Effector CD8-positive, alpha-beta T cell (primary cell): ENCODE results near the gene PDP2.

ENCODE experiments used
- DNase-seq: peaks from one replicate; lab custom pipeline; 2025; lab: John Stamatoyannopoulos, UW

PDP2 gene

DNA sequence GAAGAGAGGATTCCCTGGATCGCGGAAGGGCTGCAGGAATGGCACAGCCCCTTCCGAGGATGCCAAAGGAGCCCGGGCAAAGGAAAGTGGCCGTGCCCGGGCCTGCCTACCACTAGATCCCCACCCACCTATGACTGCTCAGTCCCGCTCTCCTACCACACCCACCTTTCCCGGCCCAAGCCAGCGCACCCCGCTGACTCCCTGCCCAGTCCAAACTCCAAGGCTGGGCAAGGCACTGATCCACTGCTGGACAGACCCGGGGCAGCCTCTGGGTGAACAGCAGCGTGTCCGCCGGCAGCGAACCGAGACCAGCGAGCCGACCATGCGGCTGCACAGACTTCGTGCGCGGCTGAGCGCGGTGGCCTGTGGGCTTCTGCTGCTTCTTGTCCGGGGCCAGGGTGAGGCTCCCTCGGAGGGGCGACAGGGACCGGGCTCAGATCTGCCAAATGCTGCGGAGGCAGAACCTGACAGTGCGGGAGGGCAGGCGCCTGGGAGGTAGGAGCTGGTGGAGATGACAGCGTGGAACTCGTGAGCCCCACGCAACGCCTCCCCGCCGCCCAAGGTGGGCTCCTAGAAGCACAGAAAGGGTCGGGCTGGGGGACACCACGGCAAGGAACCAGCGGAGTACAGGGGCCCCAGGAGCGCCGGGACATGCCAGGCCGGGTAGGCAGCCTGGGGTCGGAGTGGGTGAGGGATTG lies 55.1 kb downstream of the PDP2 start, which contains the start of gene CES2:
CES2 (plus strand) TSS at position 203 of the 698 bp plus-strand sequence; CDS start at position 323, 120 bp downstream.
- DNase-seq: no peak

- DNase-seq: no peak
Measured at GRCh38 chr16:66936462-66936861, 56.1 kb downstream of the PDP2 start.

- DNase-seq: no peak
Measured at GRCh38 chr16:66936889-66937554, 56.7 kb downstream of the PDP2 start.

GRCh38 chr16:66937725-66938337 lies 57.5 kb downstream of the PDP2 start:
- DNase-seq: no peak

GRCh38 chr16:66939366-66939765 lies 59.1 kb downstream of the PDP2 start:
- no peak for DNase-seq

- no peak for DNase-seq
Measured at GRCh38 chr16:66940236-66940635, 59.9 kb downstream of the PDP2 start.
